AG09309 (cell line): ENCODE data around the gene THSD7A.

Experiments used
- DNase-seq: peaks from one replicate; pipeline ENCODE4 v3.0.0-alpha.2; 2010; ENCODE audit warnings: low read depth
- H3K4me3 ChIP-seq: 2 replicates; pipeline ENCODE4 v1.5.1; 2011; ENCODE audit warnings: mild to moderate bottlenecking, low read depth, low read length, moderate library complexity; ENCODE audit not compliant: control insufficient read depth
- CTCF ChIP-seq: IDR thresholded peaks from 2 replicates; pipeline ENCODE4 v1.5.1; 2011; ENCODE audit warnings: mild to moderate bottlenecking, low read depth, low read length, inconsistent platforms; ENCODE audit not compliant: insufficient read depth, control insufficient read depth; ENCODE audit errors: missing control alignments

THSD7A gene

GRCh38 chr7:11779864-11780674, 51.9 kb downstream of the THSD7A start:
- H3K4me3 ChIP-seq: no peak overlapping the region
- TF ChIP-seq CTCF: no peak
- DNase-seq: no peak

- TF ChIP-seq CTCF: no peak
- DNase-seq: no peak
- no peak overlapping the region for H3K4me3 ChIP-seq
Observed at GRCh38 chr7:11776039-11776438, 56.0 kb downstream of the THSD7A start.

- no peak for DNase-seq
- TF ChIP-seq CTCF: no peak
- no peak overlapping the region for H3K4me3 ChIP-seq
Observed at GRCh38 chr7:11775401-11775800, 56.6 kb downstream of the THSD7A start.

GRCh38 chr7:11768263-11768662, 63.7 kb downstream of the THSD7A start:
- no peak overlapping the region for H3K4me3 ChIP-seq
- no peak for DNase-seq
- no peak for TF ChIP-seq CTCF

- no peak for DNase-seq
- TF ChIP-seq CTCF: no peak
- no peak overlapping the region for H3K4me3 ChIP-seq
Observed at GRCh38 chr7:11767148-11767547, 64.8 kb downstream of the THSD7A start.

GRCh38 chr7:11760372-11760771, 71.6 kb downstream of the THSD7A start:
- no peak for DNase-seq

More at GRCh38 chr7:11760372-11760771, 71.6 kb downstream of the THSD7A start:
- TF ChIP-seq CTCF: no peak
- no peak overlapping the region for H3K4me3 ChIP-seq
